A549 (cell line): Measurements from ENCODE around the gene HDHD3. TPM values are rescaled to one million over a fixed set of nuclear protein-coding genes. Genes with fewer than 3 reads are reported as not detected.
A peak's percentile ranks its signal among the peaks of the same experiment; 100 is the strongest.

ENCODE experiments used
- ATAC-seq, 2 experiments: fragments of 200-7000 bp in 1 of 2; fragments of >200 bp in 1 of 2; cut with Nextera tagmentation in 1 of 2; cut with Tn5 transposase in 1 of 2; 3 replicates each; pipeline versions ENCODE4 v1.8.0 to v1.9.1; 2018 to 2020; ENCODE audit warnings: mild to moderate bottlenecking in 1 of 2, moderate library complexity in 1 of 2
- CTCF ChIA-PET: fragments of 300-600 bp; sonication (Branson Sonifier 250); formaldehyde crosslinking; extraction: SDS; loops from one replicate; lab custom pipeline; 2021; ENCODE audit warnings: antibody characterized with exemption, inconsistent platforms; lab: Yijun Ruan, JAX
- POLR2A ChIA-PET: fragments of 350-600 bp; formaldehyde crosslinking; extraction: SDS; loops from one replicate; lab custom pipeline; 2021; ENCODE audit warnings: antibody characterized with exemption, inconsistent platforms; lab: Yijun Ruan, JAX
- DNase-seq, 2 experiments: peaks; one replicate each; pipeline versions ENCODE4 v3.0.0 to v3.0.0-alpha.2; 2011 to 2016; ENCODE audit warnings: low read depth in 1 of 2, low spot score in 1 of 2
- FAIRE-seq: peaks from 2 replicates; lab custom pipeline; 2011; peaks lifted over from hg19 to GRCh38; lab: Jason Lieb, UNC
- H3K27ac ChIP-seq, 2 experiments: fragments of >200 bp; sonication (Bioruptor Twin); formaldehyde crosslinking; 3 replicates each; pipeline ENCODE4 v1.5.1; 2016 to 2017
- H3K4me1 ChIP-seq: fragments of >200 bp; sonication (Bioruptor Twin); formaldehyde crosslinking; 3 replicates; pipeline ENCODE4 v1.6.1; 2016
- H3K4me2 ChIP-seq: fragments of >200 bp; sonication (Bioruptor Twin); formaldehyde crosslinking; 3 replicates; pipeline ENCODE4 v1.6.1; 2016
- H3K4me3 ChIP-seq: fragments of >200 bp; sonication (Bioruptor Twin); formaldehyde crosslinking; 3 replicates; pipeline ENCODE4 v1.5.1; 2016
- H3K9me3 ChIP-seq: fragments of >200 bp; sonication (Bioruptor Twin); formaldehyde crosslinking; 3 replicates; pipeline ENCODE4 v1.6.1; 2016
- BHLHE40 ChIP-seq: IDR thresholded peaks from 2 replicates; pipeline ENCODE4 v1.6.1; 2012; ENCODE audit warnings: low read depth, low read length, inconsistent platforms
- CEBPB ChIP-seq, 2 experiments: fragments of >200 bp in 1 of 2; sonication (Bioruptor Twin) in 1 of 2; formaldehyde crosslinking in 1 of 2; IDR thresholded peaks; 2 replicates each; pipeline ENCODE4 v1.6.1; 2012 to 2016
- CHD4 ChIP-seq: fragments of 200-600 bp; sonication (generic); IDR thresholded peaks from 2 replicates; pipeline ENCODE4 v1.6.1; 2016; ENCODE audit warnings: antibody characterized with exemption, mild to moderate bottlenecking, borderline replicate concordance
- EHMT2 ChIP-seq: fragments of 200-600 bp; sonication (generic); IDR thresholded peaks from 2 replicates; pipeline ENCODE4 v1.6.1; 2016; ENCODE audit warnings: antibody characterized with exemption, low read depth, mild to moderate bottlenecking, moderate library complexity
- FOSB ChIP-seq: fragments of 250-450 bp; sonication (Bioruptor Pico); IDR thresholded peaks from 2 replicates; pipeline ENCODE4 v1.5.0; 2020; ENCODE audit warnings: mild to moderate bottlenecking, moderate library complexity
- FOSL2 ChIP-seq, 2 experiments: fragments of 450-650 bp in 1 of 2; fragments of >200 bp in 1 of 2; sonication (Bioruptor Twin) in 1 of 2; formaldehyde crosslinking; IDR thresholded peaks; 2 replicates each; pipeline versions ENCODE4 v1.5.0 to v1.6.1; 2016 to 2020; ENCODE audit warnings: mild to moderate bottlenecking in 1 of 2, moderate library complexity in 1 of 2
- HEYL ChIP-seq: fragments of 250-450 bp; sonication (Bioruptor Pico); IDR thresholded peaks from 2 replicates; pipeline ENCODE4 v1.8.0; 2021; ENCODE audit warnings: mild to moderate bottlenecking, moderate library complexity
- HOXA7 ChIP-seq: fragments of 250-450 bp; sonication (Bioruptor Pico); IDR thresholded peaks from 2 replicates; pipeline ENCODE4 v1.5.0; 2020; ENCODE audit warnings: mild to moderate bottlenecking, moderate library complexity
- KDM5A ChIP-seq: fragments of 200-600 bp; sonication (generic); IDR thresholded peaks from 2 replicates; pipeline ENCODE4 v1.6.1; 2016; ENCODE audit warnings: antibody characterized with exemption, mild to moderate bottlenecking
- MAZ ChIP-seq: fragments of 150-350 bp; IDR thresholded peaks from 2 replicates; pipeline ENCODE4 v1.6.1; 2014; ENCODE audit warnings: antibody characterized with exemption, low read depth, low read length, borderline replicate concordance
- MYC ChIP-seq: IDR thresholded peaks from 2 replicates; pipeline ENCODE4 v1.6.1; 2012; ENCODE audit warnings: mild to moderate bottlenecking, inconsistent platforms, low read length, improper control_type of control experiment, borderline replicate concordance
- NPAS2 ChIP-seq: fragments of 250-450 bp; sonication (Bioruptor Pico); IDR thresholded peaks from 2 replicates; pipeline ENCODE4 v1.8.0; 2022; ENCODE audit warnings: mild to moderate bottlenecking, moderate library complexity, borderline replicate concordance
- PHF8 ChIP-seq: fragments of 200-600 bp; sonication (generic); IDR thresholded peaks from 2 replicates; pipeline ENCODE4 v1.6.1; 2016; ENCODE audit warnings: low read depth, mild to moderate bottlenecking, antibody characterized with exemption, moderate library complexity, borderline replicate concordance
- POLR2AphosphoS2 ChIP-seq: conservative IDR thresholded peaks from 2 replicates; pipeline ENCODE4 v1.6.1; 2012; ENCODE audit warnings: low read length, improper control_type of control experiment, inconsistent platforms
- RAD21 ChIP-seq, 2 experiments: fragments of >200 bp in 1 of 2; sonication (Bioruptor Twin) in 1 of 2; formaldehyde crosslinking in 1 of 2; IDR thresholded peaks in 1 of 2; conservative IDR thresholded peaks in 1 of 2; 2 replicates in 1 of 2; 3 replicates in 1 of 2; pipeline ENCODE4 v1.6.1; 2012 to 2018; ENCODE audit warnings: inconsistent platforms in 1 of 2
- RNF2 ChIP-seq: fragments of 200-600 bp; sonication (generic); IDR thresholded peaks from 2 replicates; pipeline ENCODE4 v1.6.1; 2016; ENCODE audit warnings: low read depth, mild to moderate bottlenecking, antibody characterized with exemption, moderate library complexity, borderline replicate concordance
- ZC3H11A ChIP-seq: fragments of 450-650 bp; IDR thresholded peaks from 2 replicates; pipeline ENCODE4 v1.6.1; 2014; ENCODE audit warnings: antibody characterized with exemption, mild to moderate bottlenecking
- WGBS: methylation state at CpG from one replicate; pipeline ENCODE4 v1.1.6; 2017; ENCODE audit errors: missing lambda C conversion rate; 5-methylcytosine and 5-hydroxymethylcytosine counted together
- polyA plus RNA-seq, 4 experiments: library from polyadenylated mRNA; depleted of rRNA in 3 of 4; stranded (reverse); fragments of >200 nt; fragmentation: RNase III in 1 of 4; extraction: RNeasy Plus Mini Kit Qiagen cat#74134 plus additional on column Dnase treatment in 1 of 4; gene quantifications; 2 replicates in 3 of 4; 3 replicates in 1 of 4; pipeline ENCODE4 v1.2.3, GENCODE V29; 2011 to 2017
- TF ChIP-seq, protein P1 (sequence below): fragments of >200 bp; sonication (Bioruptor Twin); formaldehyde crosslinking; IDR thresholded peaks from 3 replicates; pipeline ENCODE4 v1.5.1; 2016

The HDHD3 gene
- polyA plus RNA-seq, 2 of the 4 experiments (the other 2 are of a cell fraction), result 17.5 to 22.6 TPM

DNA sequence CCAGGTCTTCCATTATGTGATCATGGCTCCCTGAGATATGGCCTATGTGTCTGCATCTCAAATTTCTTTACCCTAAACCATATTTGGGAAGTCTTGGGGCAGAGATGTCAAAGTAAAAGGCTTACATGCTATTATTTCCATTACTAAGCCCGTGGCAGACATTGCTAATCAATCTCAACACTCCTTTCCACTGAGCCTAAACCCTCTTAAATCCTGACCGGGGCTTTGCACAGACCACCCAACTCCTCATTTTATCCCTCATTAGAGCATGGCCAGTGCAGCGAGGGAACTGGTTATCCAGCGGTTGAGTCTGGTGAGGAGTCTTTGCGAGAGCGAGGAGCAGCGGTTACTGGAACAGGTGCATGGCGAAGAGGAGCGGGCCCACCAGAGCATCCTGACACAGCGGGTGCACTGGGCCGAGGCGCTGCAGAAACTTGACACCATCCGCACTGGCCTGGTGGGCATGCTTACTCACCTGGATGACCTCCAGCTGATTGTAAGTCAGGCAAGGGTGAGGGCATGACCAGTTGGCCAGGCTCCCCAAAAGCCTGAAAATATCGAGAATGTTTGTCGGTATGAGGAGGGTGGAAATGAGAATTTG is 16.4 kb downstream of the HDHD3 start:
- H3K4me3 ChIP-seq, result no peak overlapping the region
- peaks cover 13% of the 10 kb centered on the region for H3K4me1 ChIP-seq
- FAIRE-seq, result no peak
- ChIA-PET POLR2A (no interaction called here), CTCF (interaction anchor here (0.6 to 2.5 kb wide), 5 partner anchors 10 to 493 kb away, joined by 3 to 10 read pairs (median 4); no protein-coding TSS in a partner anchor)
- TF ChIP-seq HOXA7 (CRISPR knock-in tag), result no peak
- no peak for TF ChIP-seq FOSL2 (IDR thresholded peaks at IDR 0.05)
- TF ChIP-seq FOSL2 (CRISPR knock-in tag; IDR thresholded peaks at IDR 0.05), result no peak
- no peaks in the 10 kb centered on the region for H3K9me3 ChIP-seq
- no peak for DNase-seq
- H3K4me2 ChIP-seq, result no peak overlapping the region
- H3K27ac ChIP-seq, result no peak overlapping the region
- 84% methylated on average over 15 of the region's 15 CpGs for WGBS
- ATAC-seq, result no peak

DNA sequence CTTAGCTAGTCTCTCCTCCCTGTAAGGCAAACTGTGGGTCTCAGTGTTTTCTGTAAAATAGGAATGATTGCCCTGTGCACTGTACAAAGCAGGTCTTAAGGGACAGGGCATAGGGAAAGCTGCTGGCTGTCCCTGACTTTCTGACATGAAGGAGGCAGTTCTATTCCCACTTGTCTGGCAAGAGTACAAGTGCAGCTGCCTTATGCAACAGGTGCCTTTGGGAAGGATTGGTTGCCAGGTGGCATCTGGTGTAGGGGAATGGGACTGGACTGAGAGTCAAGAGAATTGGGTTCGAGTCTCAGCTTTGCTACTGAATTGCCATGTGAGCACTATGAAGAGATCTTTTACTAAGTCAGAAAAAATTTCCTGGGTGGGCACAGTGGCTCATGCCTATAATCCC is 17.4 kb downstream of the HDHD3 start:
- CTCF ChIA-PET, result interaction anchor here (1.0 to 1.1 kb wide), 3 partner anchors 10 to 49 kb away, joined by 3 to 4 read pairs (median 3); partner anchors contain the start of gene BSPRY
- H3K4me3 ChIP-seq, result no peak overlapping the region
- no peak for DNase-seq
- H3K4me1 ChIP-seq, result peaks cover 13% of the 10 kb centered on the region
- POLR2A ChIA-PET, result no interaction called here
- ATAC-seq, result no peak
- no peak for TF ChIP-seq HEYL
- no peak for TF ChIP-seq RNF2
- no peak for FAIRE-seq
- no peaks in the 10 kb centered on the region for H3K9me3 ChIP-seq
- H3K27ac ChIP-seq, result no peak overlapping the region
- no peak overlapping the region for H3K4me2 ChIP-seq
- 32% methylated on average over 1 of the region's 1 CpG for WGBS

DNA sequence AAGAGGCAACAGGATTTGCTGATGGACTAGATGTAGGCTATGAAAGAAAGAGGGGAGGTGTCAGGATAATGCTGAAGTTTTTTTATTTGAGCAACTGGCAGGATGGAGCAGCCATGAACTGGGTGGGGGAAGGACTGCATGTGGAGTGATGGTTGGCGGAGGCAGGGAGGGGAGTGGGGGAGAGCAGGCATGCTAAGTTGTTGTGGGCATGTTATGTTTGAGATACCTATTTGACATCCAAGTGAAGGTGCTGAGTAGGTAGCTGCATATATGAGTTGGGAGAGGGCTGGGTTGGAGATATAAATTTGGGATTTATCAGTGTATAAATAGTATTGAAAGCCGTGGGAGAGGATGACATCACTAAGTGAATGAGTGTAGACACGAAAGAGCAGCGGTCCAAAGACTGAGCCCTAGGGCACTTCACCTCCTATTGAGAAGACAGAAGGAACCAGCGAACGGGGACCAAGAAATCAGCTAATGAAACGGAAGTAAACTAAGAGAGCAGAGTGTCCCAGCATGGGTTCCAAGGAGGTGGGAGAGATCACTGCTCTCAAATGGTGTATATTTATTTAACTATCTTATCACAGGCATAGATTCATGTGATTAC is 20.0 kb downstream of the HDHD3 start:
- Histone ChIP-seq H3K4me2 (no peak overlapping the region), H3K4me3 (no peak overlapping the region), H3K9me3 (no peaks in the 10 kb centered on the region), H3K4me1 (peaks cover 13% of the 10 kb centered on the region), H3K27ac (no peak overlapping the region)
- no peak for DNase-seq
- CTCF ChIA-PET, result interaction anchor here (1.0 to 2.8 kb wide), 3 partner anchors 10 to 45 kb away, joined by 3 to 7 read pairs (median 4); partner anchors contain the start of genes ALAD and WDR31
- FAIRE-seq, result no peak
- no peak for ATAC-seq
- POLR2A ChIA-PET, result interaction anchor here (0.6 kb wide), 1 partner anchor 17 kb away, joined by 3 read pairs; the partner anchor contains the start of gene WDR31
- 52% methylated on average over 7 of the region's 7 CpGs for WGBS
- TF ChIP-seq CHD4 (no peak), MYC (no peak), EHMT2 (no peak), KDM5A (no peak), CEBPB (IDR thresholded peaks at IDR 0.05) (no peak), NPAS2 (CRISPR knock-in tag) (no peak), MAZ (no peak), POLR2AphosphoS2 (no peak), PHF8 (no peak)

DNA sequence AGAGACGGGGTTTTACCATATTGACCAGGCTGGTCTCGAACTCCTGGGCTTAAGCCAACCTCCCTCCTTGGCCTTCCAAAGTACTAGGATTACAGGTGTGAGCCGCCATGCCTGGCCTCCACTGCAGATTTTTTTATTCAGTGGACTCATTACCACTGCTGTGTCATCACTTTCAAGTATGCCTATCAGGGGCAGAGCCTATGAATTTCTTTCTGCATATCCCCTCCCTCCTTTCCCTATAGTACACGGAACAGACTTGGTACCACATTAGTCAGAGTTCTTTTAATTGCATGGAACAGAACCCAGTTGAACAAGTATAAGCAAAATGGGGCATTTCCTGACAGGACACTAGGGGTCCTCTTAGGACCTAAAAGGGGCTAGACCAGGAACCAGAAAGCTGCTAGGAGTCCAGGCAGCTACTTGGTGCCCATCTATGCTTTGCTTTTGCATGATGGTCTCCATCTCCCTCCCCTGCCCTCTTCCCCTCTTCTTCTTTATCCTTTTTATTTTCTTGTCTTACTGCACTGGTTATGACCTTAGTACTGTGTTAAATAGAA is 21.7 kb downstream of the HDHD3 start:
- peak in 1 of 2 experiments; percentile 50 for DNase-seq
- H3K4me1 ChIP-seq, result peaks cover under 1% of the 10 kb centered on the region; the same call in 1 of the 3 replicates
- no peak overlapping the region for H3K27ac ChIP-seq
- peak; percentile 48 to 78; a peak in 4 of 6 replicates for ATAC-seq
- FAIRE-seq, result no peak
- 38% methylated on average over 4 of the region's 4 CpGs for WGBS
- no peak overlapping the region for H3K4me2 ChIP-seq
- H3K9me3 ChIP-seq, result no peaks in the 10 kb centered on the region
- ChIA-PET POLR2A (no interaction called here), CTCF (interaction anchor here (0.6 to 2.8 kb wide), 3 partner anchors 12 to 49 kb away, joined by 3 to 7 read pairs (median 4); no protein-coding TSS in a partner anchor)
- H3K4me3 ChIP-seq, result no peak overlapping the region
- TF ChIP-seq RAD21 (conservative IDR thresholded peaks at IDR 0.05 in 1 of 2, IDR thresholded peaks at IDR 0.05 in 1 of 2) (peak; percentile 21 to 51; a peak in 2 of 5 replicates), FOSB (CRISPR knock-in tag) (no peak), BHLHE40 (no peak), EHMT2 (no peak), HEYL (no peak), ZC3H11A (no peak)
- TF ChIP-seq, protein P1, sequence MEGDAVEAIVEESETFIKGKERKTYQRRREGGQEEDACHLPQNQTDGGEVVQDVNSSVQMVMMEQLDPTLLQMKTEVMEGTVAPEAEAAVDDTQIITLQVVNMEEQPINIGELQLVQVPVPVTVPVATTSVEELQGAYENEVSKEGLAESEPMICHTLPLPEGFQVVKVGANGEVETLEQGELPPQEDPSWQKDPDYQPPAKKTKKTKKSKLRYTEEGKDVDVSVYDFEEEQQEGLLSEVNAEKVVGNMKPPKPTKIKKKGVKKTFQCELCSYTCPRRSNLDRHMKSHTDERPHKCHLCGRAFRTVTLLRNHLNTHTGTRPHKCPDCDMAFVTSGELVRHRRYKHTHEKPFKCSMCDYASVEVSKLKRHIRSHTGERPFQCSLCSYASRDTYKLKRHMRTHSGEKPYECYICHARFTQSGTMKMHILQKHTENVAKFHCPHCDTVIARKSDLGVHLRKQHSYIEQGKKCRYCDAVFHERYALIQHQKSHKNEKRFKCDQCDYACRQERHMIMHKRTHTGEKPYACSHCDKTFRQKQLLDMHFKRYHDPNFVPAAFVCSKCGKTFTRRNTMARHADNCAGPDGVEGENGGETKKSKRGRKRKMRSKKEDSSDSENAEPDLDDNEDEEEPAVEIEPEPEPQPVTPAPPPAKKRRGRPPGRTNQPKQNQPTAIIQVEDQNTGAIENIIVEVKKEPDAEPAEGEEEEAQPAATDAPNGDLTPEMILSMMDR, result 0 out of 3 replicates have a peak, but pooled peaks have one; percentile 14
